ENCODE results near the gene CEP85. TPM values are rescaled to one million over a fixed set of nuclear protein-coding genes. Genes with fewer than 3 reads are reported as not detected.
"Not testable (repeated sequence)": the region's sequence is repeated elsewhere in the genome, so short reads cannot be mapped to it uniquely, and the experiment has no call there.

Gene CEP85
- total RNA-seq, 1 donor from 2014 or later, result 22.6 TPM

DNA sequence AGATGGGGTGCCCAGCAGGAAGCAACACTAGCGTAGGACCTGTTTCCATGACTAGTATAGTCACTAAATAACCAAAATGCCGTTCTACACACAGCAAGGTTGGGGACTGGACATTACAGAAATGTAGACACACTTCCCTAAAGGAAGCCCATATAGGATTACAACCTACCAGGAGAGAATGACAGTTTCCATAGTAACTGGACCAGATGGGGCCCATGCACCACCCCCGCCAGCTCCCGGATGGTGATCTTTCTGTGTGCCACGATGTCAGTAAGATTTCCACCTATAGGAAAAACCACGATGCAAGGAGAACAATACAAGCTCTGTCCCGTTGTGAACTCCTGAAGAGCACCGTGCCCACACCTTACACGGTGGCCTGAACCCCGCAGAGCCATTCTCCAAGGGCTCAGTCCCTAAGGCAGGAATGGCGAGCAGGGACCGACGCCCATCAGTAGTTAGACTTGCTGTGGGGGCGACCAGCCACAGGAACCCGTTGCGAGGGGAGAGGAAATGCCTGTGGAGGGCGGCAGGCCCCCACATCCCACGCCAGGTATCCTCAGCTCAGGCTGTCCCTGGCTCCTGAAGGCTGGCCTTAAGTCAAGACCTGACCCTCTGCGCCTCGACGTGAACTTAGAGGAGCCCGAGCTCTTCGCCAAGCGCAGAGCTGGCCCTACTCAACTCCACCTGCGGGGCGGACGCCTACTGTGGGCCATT lies 13.6 kb upstream of the CEP85 start:
- DNase-seq (ENCODE audit: low read depth), result no peak

DNA sequence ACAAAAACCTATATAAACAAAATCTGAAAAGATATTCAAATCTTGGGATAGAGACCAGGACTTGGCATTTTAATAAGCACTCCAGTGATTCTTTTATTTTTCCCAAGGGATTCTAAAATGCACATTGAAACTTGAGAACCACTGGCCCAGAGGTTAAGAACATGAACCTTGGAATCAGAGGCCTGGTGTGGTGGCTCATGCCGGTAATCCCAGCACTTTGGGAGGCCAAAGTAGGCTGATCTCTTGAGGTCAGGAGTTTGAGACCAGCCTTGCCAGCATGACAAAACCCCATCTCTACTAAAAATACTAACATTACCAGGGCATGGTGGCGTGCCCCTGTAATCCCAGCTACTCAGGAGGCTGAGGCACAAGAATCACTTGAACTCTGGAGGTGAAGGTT lies 12.9 kb upstream of the CEP85 start:
- peak; percentile 4 for DNase-seq (ENCODE audit: low read depth)

DNA sequence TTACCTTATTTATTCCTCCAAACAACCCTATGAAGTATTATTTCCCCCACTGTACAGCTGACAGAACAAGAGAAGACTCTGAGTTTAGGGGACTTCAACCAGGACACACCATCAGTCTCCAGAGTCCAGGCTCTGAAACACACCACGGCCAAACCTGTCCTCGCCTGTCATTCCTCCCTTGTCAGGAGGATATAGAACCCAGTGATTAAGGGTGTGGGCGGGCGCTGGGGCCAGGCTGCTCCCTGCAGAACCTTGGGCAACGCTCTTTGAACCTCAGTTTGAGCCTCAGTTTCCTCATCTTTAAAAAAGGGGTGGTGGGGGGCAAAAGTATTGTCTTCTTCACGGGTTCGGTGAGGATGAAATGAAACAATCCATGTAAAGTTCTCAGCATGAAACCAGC lies 9.4 kb upstream of the CEP85 start:
- DNase-seq (ENCODE audit: low read depth), result no peak

DNA sequence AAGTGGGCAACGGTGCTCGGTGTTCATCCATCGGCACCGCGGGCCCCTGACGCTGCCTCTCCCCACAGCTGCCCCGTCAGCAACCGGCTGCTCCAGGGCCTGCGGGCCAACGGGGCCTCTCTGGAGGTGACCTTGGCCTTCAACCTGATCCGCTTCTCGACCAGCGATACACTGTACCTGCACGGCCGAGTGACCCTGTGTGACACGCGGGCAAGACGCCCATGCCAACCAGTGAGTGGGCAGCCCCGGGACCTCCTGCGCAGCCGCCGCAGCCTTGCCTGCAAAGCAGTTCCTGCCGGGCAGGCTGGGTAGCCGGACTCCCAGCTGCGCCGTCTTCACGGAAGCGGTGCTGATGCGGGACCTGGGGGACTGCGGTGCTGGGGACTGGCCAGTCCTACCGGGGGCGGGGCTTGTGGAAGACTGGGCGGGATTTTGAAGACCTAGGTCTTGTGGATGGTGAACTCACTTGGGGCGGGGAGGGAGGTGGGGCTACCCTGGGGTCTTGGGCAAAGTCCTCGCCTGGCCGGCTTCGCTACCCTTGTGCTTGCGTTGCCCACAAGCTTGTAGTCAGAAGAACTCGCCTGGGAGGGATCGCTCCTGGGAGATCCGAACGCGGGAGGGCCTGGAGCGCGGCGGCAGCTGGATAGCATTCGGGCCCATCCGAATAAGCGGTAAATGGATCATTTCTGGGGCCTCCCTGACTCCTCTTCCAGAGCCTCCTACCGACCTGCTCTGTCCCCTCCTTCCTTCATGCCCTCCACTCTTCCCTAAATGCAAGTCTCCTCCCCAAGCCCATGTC lies 8.8 kb upstream of the CEP85 start:
- DNase-seq (ENCODE audit: low read depth), result peak; percentile 7

DNA sequence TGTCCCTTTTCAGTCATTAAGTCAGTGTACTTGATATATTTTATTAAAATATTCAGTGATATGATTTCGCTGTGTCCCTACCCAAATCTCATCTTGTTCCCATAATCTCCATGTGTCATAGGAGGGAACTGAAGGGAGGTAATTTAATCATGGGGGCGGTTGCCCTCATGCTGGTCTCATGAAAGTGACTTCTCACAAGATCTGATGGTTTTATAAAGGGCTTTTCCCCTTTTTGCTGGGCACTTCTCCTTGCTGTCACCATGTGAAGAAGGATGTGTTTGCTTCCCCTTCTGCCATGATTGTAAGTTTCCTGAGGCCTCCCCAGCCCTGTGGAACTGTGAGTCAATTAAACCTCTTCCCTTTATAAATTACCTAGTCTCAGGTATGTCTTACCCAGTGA lies 3.3 kb upstream of the CEP85 start:
- DNase-seq (ENCODE audit: low read depth), result not testable (repeated sequence)

DNA sequence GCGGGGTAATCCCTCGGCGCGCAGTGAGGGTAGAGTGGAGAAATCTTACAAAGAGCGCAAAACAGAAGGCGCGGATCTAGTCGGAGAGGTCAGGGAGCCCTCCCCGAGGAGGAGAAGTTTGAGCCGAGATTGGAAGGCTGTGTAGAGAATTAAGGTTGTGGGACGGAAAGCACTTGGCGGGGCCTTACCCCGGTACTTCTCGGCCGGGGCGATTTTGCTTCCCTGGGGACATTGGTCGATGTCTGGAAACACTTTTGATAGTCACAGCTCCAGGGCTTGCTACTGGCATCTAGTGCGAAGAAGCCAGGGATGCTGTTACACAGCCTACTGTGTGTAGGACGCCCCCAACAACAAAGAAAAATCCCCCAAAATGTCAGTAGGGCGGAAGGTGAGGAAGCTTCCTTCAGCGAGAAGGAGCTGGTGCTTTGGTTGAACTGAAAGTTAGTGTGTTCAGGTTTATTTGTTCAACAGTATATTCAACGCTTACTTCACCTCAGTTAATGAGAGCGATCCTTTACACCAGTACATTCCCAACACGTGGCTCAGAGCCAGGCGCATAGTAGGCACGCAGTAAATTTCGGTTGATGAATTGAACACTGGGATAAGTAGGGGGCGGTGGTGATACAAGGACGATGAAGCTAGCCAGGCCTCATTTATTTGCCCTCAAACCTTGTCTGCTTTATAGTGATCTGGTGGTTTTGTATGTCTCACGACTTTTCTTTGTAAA lies 807 bp downstream of the CEP85 start:
- peak; percentile 22 for DNase-seq (ENCODE audit: low read depth)

DNA sequence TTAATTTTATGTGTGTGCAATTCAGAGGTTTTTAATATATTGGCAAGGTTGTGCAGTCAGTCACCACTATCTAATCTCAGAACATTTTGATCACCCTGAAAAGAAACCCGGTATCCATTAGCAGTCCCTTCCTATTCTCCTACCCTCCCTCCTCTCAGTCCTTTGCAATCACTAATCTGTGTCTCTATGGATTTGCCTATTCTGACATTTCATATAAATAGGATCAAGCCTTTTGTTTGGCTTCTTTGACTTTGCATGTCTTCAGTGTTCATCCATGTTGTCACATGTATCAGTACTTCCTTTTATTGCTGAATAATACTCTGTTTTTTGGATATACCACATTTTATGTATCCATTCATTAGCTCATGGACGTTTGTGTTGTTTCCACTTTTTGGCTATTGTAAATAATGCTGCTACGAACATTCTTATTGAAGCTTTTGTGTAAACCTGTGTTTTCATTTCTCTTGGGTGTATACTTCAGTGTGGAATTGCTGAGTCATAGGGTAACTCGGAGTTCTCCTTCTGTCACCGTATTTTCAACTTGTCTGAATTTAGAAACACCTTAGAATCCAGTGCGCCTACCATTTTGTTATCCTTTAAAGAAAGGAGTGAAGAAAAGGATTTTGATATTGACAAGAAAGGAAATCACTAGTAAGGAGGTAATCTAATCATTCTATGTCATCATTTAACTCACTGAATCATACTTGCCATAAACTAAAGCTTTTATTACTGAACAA lies 3.4 kb downstream of the CEP85 start:
- peak; percentile 36 for DNase-seq (ENCODE audit: low read depth)

DNA sequence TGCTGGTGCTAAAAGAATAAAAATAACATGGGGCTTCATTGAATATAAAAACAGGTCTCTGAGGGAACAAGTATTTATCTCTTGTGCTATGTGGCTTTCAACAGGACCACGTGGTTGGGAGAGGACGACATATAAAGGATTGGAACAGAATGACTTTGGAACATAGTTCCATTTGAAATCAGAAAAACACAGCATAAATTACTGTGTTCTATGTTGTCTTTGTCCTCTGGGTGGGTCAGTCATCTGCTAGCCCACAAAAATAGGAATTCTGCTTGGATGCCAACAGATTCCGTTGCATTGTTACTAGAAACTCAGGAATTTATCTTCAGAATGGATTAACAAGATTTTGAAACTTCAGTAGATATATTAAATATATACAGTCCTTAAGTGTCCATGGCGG lies 5.9 kb downstream of the CEP85 start:
- peak; percentile 37 for DNase-seq (ENCODE audit: low read depth)

DNA sequence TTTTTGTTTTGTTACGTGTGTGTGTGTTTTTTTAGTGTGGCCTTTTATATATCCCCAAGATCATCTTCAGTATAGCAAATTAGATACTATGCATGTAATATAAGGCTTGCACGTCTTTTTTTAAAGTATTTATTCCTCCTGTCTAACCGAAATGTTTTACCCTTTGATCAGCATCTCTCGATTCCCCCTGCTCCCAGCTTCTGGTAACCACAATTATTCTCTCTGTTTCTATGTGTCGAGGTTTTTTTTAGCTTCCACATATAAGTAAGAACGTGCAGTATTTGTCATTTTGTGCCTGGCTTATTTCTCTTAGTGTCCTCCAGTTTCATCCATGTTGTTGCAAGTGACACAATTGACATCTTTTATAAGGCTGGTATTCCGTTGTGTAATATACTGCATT lies 18.7 kb downstream of the CEP85 start:
- DNase-seq (ENCODE audit: low read depth), result no peak

DNA sequence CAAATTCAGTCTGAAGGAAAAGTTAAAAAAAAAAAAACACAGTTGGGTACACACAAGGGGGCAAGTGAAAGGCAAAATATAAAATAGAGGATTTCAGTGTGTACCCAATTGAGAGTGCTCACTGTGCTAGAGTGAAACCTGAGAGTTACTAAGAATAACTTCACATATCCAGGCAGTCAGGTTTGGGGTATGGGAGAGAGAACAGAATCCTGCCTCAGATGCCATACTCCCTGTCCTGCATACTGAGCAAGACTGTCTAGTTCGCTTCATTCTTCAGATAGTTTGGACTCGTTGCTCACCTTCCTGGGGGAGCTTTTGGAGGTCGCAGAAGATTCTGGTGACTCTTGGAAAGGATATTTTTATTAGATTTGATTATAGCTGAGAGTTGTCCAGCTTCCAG lies 20.4 kb downstream of the CEP85 start:
- DNase-seq (ENCODE audit: low read depth), result peak; percentile 48

DNA sequence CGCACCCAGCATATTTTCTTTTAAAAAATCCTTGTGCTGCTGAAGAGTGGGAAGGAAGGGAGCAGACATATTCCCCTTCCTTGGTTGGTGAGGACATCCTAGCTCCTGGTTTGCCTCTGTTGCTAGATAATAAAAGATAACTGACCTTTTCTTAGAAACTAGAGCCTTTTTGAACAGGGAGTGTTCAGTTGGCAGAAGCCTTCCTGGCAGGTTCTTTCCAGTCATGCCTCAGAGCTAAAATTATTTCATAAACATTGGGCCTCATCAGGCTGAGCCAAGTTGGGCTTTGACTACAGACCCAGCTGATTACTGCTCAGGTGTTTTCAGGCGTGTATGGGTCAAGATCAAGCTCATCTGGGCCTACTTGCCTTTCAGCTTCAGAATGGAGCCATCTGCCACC lies 23.2 kb downstream of the CEP85 start:
- no peak for DNase-seq (ENCODE audit: low read depth)

DNA sequence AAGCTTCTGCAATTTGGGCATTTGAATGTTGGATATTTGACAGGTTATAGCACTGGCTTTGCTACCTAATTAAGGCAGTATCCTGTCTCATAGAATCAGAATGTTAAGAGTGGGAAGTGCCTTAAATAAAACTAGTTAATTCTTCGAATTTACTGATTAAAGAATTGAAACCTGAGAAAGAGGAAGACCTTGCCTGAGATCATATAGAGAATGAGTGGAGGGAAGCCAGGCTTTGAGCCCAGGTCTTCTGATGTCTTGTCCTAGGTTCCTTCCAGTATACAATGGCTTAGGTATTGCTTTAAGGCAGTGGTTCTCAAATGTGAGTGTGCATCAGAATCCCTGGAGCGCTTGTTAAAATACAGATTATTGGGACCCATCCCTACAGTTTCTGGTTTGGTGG lies 25.0 kb downstream of the CEP85 start:
- no peak for DNase-seq (ENCODE audit: low read depth)

DNA sequence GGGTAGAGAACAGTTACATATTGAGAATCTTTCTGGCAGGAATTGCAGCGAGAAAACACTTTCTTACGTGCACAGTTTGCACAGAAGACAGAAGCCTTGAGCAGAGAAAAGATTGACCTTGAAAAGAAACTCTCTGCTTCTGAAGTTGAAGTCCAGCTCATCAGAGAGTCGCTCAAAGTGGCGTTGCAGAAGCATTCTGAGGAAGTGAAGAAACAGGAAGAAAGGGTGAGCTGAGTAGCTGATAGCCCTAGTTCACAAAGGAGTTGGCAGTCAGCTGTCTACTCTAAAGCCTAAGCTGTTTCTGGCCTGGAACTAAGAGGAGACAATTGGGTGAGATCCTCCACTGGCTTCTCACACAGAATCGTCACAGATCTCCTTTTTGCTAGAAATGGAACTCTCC lies 25.6 kb downstream of the CEP85 start:
- no peak for DNase-seq (ENCODE audit: low read depth)

DNA sequence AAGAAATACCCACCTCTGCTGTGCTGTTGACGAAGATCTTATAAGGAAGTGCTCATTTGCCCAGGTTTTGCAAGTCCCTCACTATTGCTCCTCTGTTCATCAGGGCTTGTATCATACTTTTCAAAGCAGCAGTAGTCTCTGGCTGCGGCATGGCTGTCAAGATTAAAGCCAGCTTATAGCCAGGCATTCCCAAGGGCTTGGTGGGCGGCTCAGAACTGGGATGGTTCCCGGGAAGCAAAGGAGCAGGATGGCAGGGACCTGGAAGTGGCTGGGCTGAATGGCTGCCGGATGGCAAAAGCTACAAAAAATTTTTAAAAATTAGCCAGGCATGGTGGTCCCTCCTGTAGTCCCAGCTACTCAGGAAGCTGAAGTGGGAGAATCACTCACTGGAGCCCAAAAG lies 29.2 kb downstream of the CEP85 start:
- DNase-seq (ENCODE audit: low read depth), result no peak

DNA sequence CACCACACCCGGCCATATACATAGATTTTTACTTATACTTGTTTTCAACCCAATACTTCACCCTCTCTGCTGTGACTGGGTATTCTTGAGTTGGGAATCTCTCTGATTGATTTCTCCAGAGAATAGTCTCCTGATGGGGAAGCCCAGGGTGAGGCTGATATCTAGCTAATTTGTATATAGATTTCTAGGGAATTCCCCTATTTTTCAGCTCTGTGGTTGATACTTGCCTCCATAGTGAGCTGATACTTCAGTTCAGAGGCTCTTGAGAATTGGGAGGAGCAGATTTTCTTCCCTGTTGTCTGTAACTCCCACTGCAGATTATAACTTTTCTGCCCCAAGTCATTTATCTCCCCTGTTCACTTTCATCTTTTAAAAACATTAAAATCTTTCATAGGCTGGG lies 31.4 kb downstream of the CEP85 start:
- DNase-seq (ENCODE audit: low read depth), result no peak

DNA sequence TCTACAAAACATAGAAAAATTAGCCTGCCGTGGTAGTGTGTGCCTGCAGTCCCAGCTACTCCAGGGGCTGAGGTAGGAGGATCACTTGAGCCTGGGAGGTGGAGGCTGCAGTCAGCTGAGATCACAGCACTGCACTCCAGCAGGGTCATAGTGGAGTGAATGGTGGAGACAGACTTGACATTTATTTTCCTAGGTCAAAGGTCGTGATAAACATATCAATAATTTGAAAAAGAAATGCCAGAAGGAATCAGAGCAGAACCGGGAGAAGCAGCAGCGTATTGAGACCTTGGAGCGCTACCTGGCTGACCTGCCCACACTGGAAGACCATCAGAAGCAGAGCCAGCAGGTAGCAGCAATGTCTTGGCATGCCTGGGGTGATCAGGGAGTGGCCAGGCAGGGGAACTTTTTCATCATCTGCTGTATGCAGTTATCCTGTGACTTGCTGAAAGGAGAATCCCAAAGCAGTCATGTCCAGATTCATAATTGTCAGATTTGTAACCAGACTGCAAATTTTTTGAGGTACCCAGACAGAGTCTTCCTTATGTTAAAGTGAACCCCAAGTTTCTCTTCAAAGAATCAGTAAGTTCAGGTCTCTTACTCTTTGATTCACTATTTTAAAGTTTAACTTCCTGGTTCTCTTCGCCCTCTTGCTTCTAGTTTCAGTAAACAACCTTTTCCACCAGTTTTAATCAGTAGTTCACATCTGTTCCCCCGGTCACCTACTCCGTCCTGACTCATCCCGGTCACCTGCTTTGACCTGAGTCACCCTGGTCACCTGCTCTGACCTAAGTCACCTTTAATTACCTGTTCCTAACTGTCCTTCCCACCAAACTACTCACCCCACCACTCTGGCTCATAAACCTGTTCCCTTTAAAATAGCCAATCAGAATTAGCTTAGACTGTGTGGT lies 34.5 kb downstream of the CEP85 start:
- no peak for DNase-seq (ENCODE audit: low read depth)

DNA sequence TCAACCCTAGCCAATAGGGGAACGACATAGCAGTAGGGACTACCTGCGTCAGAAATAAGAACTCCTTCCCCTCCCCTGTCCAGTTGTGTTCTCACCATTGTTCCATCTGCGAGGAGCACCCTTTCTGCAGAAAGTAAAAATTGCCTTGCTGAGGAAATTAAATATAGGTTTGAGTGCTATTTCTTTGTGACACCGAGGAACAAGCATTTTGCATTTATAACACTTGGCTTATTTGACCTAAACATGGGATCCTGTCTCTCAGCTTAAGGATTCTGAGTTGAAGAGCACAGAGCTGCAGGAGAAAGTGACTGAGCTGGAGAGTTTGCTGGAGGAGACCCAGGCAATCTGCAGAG lies 35.2 kb downstream of the CEP85 start:
- DNase-seq (ENCODE audit: low read depth), result no peak

DNA sequence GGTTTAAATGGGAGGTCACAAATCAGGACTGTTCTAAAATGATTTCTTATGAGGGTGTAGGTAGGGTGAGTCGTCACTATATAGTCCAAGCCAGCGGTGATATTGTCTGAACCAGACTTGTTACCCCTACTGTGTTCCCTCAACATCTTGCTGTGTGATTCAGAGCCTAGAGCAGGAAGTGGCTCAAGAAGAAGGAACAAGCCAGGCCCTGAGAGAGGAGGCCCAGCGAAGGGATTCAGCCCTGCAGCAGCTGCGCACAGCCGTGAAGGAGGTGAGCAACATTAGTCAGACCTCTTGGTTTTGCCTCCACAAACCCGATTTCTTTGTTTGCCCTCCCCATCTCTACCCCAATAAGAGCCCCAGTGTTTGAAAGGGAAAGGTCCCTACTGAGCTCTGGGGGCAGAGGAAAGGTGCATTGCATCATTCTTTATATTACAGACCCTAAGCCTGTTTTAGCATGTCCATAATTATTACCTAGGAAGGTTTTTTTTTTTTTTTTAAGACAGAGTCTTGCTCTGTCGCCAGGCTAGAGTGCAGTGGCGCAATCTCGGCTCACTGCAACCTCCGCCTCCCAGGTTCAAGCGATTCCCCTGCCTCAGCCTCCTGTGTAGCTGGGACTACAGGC lies 40.9 kb downstream of the CEP85 start:
- no peak for DNase-seq (ENCODE audit: low read depth)

DNA sequence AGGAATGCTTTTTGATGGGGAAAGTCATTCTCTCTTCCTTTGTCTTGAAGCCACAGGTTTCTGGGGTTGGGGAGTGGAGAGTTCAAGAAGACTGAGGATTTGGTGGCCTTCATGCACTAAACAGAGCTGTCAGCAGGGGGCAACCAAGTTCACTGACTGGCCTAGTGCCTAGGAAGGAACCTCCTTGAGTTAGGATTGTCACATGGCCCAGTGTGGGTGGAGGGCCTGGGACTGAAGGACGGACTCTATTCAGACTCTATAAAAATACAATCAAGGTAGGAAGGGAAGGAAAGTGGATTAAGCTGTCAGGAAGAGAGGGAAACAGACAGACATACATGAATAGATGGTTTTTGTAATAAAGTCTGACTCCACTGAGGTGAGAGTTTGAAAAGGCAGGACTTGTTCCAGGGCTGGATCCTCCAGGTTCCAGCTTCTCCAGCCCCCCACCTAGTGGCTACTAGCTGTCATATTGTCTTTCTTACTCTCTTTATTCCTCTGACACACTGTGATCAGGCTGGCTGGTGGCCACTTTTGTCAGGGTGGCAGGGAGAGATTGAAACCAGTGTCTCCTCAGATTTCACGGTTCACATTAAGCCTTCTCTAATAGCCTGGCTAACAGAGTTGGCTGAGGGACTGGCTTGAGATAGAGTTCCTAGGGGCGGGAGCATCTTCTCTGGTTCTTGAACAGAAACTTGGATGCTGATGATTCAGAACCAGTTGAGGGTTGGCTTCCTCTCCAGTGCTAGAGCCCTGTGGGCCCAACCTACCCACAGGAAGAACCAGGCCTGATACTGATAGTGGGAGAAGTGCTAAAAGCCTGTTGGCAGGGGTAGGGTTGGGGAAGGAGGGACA lies 41.8 kb downstream of the CEP85 start:
- DNase-seq (ENCODE audit: low read depth), result peak; percentile 96

Data from myocyte (in vitro differentiated cells).